Fibroblast of peridontal ligament (primary cell): ENCODE results near the gene ZNF683.

Experiments used
- DNase-seq: peaks from one replicate; pipeline ENCODE4 v3.0.0-alpha.2; 2010; ENCODE audit errors: extremely low read depth

The ZNF683 gene

DNA sequence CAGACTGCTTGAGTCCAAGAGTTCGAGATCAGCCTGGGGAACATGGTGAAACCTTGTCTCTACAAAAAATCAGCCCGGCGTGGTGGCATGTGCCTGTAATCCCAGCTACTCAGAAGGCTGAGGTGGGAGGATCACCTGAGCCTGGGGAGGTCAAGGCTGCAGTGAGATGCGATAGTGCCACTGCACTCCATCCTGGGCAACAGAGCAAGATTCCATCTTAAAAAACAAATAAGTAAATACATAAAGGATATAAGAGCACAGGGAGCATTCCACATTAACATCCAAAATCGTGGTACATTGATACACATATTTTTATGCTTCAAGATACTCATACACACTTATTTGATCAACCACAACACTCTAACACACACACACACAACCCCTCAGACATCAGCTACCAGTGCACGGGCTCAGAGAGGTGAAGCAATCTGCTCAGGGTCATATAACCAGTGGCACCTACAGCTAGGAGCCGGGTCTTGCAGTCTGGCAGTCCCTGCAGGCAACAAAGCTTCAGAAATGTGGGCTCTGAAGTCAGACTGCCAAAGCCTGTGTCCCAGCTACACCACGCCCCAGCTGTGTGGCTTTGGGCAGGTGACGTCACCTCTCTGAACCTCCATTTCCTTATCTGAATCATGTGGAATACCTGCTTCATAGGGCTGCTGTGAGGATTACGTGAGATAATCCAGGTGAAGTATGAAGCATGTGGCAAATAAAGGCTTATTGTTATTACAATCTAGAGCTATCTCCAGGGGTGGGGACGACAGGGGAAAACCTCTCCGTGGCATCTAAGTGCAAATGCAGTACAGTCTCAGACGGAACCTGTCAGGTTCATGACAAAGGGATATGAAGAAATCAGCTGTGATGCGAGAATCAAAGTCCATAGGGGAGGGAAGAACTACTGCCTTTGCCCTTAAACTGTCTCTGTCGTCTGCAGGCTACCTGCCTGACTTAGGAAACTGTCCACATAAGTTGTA, 13.9 kb downstream of the ZNF683 start:
- no peak for DNase-seq

GRCh38 chr1:26357121-26357602, 15.4 kb downstream of the ZNF683 start:
- DNase-seq = no peak

GRCh38 chr1:26356106-26356505, 16.4 kb downstream of the ZNF683 start:
- DNase-seq = no peak

GRCh38 chr1:26354972-26355371, 17.6 kb downstream of the ZNF683 start:
- DNase-seq = no peak

DNA sequence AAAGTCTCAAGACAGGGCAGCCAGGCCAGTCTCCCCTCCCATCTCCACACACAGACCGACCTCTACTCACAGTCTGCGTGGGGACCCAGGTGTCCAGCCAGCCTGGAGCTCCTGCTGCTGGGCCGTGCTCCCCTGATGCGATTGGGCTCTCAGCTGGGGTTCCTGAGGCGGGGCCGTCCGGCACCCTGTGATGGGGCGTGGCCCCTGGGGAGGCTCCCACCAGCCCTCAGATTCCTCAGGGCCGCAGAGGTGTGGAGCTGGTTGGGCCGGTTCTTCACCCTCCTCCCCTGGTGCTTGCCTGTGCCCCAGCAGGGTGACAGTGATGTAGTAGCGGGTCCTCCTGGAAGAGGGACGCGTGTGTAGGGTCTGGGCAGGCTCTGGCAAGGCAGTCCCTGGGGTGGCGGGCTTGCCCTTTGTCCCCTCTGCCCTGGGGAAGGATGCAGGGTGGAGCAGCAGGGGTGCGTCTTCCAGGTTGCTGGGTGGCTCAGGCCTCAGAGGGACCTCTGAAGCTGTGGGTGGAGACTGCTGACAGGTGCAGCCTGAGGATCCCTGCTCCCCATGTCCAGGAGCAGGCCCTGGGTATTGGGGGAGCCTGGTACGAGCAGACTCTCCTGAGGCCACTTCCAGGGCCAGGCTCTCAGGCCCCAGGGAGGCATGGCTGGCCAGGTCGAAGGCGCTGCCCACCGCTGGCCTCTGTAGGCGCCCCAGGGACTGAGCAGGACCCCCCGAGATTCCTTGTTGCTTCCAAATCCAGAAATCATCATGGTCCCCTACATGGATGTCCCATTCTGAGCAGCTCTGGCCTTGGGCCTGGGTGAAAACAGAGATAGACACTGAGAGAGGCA, 18.4 kb downstream of the ZNF683 start, which contains the start of gene CRYBG2:
CRYBG2 (minus strand) TSS at position 155 of the 845 bp plus-strand sequence. CDS start 7,473 bp downstream, outside the sequence.
- no peak for DNase-seq

DNA sequence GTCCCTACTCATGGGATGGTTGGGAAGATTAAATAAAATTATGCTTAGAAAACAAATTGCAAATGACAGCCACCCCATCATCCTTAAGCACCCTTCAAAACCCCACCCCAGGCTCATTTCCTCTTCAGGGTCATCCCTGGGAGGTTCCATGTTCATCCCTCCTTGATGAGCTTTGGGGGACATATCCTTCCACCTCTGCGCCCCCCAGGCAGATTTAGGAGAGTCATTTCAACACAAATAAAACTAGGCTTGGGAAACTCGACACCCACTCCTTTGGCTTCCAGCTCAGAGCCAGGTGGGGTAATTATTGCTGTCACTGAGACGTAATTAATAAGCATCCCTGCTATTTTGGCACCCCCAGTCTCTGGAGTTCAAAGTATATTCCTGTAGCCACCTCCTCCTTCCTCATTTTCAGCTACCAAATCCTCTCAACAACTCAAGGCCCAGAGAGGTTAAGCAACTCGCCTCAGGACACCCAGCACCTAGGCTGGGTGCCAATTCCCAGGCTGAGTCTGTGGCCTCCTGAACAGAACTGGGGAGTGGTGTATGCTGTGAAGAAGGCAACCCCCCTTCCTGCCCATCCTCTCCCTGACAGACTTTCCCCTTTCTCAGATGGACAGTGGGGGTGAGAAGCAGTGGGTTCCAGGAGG, 19.2 kb downstream of the ZNF683 start:
- DNase-seq = no peak

- DNase-seq = no peak
Measured at GRCh38 chr1:26352338-26352679, 20.2 kb downstream of the ZNF683 start.

- DNase-seq = no peak
Measured at GRCh38 chr1:26351590-26352337, 20.8 kb downstream of the ZNF683 start.

DNA sequence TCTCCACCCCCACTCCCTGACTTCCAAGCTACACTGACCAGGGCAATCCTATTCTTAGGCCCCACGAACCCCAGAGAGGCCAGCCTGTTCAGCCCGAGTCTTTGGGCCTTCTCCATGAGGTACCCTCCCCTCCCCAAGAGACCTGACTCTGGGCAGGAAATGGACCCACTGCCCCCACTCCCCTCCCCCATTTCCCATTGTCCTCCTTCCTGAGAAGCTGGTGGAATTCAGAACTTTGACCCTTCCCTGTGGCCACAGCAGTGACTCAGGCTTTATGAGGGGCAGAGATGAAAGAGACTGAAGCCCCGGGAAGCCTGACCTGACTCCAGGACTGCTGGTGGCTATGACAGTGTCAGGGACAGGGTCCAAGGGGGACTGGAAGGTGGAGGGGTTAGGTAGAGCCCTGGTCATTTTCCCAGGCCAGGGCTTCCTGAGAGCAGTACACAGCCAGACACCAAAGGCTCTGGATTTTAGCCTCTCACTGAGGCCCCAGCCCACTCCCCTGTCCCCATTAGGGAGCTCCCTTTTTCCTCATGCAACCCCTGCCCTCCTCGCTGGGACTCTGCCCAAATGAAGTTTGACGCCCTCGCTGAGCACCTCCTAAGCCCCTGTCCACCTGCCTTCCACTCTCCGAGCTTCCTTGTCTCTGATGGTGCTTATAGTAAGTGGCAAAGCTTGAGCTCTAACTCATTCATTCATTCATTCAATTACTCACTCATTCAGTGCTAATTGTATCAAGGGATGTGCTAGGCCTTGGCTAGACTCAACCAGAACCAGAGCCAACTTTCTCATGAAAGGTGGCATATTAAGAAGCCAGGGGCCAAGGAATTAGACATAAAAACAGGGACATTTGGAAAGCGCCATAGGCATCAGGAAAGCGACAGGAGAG, 21.6 kb downstream of the ZNF683 start:
- no peak for DNase-seq

DNA sequence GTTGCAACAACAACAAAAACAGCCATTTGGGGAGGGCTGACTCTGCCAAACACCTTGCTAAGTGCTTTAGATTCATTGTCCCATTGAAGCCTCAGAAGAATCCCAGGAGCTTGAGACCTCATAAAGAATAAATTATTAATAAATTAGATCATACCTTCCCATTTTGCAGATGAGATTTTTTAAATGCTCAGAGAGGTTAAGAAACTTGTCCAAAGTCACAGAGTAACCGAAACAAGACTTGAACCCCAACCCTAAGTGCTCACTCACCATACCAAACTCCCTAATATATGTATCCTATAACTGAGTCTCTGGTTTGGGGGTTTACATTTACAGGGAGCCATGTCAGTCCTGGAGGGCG, 22.2 kb downstream of the ZNF683 start:
- no peak for DNase-seq

DNA sequence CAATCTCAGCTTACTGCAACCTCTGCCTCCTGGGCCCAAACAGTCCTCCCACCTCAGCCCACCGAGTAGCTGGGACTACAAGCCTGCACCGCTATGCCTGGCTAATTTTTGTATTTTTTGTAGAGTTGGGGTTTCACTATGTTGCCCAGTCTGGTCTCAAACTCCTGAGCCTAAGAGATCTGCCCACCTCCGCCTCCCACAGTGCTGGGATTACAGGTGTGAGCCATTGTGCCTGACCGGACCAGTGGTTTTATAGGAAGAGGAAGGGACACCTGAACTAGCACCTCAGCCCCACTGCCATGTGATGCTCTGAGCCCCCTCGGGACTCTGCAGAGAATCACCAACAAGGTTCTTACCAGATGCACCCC, 22.7 kb downstream of the ZNF683 start:
- DNase-seq = no peak

GRCh38 chr1:26349188-26349876, 23.2 kb downstream of the ZNF683 start:
- DNase-seq = peak; percentile 35

DNA sequence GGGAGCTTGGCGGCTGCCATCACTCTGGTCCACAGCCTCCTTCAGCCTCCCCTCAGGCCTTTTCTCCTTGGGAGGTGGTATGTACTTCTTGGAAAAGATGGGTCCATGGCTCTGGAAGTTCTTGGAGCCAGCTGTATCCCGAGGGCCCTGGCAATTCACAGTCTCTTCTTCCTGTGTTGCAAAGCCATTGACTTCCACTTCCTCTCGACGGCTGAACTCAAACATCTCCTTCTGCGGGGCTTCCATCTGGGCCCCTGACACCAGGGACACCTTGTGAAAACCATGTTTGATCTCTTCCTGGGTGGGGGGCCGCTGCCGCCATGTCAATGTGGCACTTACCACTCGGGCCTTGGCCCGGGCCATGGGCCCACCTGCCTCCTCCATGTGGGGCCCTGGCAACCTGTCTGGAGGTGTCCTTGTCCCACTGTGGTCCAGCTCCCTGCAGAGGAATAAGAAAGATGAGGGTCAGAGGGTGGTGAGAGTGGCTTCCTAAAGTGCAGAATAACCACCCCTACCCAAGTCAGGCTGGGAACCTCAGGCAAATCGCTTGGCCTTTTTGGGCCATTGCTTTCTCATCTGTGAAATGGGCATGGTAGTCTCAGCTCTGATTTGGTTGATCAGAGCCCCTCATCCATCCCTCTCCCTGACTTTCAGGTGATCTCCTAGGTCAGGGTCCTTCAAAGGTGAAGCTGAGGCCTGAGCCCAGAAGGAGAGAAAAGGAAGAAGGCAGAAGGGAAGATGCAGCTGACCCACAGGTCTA, 26.1 kb downstream of the ZNF683 start:
- no peak for DNase-seq

- no peak for DNase-seq
Measured at GRCh38 chr1:26345718-26346117, 26.8 kb downstream of the ZNF683 start.

GRCh38 chr1:26344147-26344920, 28.2 kb downstream of the ZNF683 start:
- no peak for DNase-seq

DNA sequence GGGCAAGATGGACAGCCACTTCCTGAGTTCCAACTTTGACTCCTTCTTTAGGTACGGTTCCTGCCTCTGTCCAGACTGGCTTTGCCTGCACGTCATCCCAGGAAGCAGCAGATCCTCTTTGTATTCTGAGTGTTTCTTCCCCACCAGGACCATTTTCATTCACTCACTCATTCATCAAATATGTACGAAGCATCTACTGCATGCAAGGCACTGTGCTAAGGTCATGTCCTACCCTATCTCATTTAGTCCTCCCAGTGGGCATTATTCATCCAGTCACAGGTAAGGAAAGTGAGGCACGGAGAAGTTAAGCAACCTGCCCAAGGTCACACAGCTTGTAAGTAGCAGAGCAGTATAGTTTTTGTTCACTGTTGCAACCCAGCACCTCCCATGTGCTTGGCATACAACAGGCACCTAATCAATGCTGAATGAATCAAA, 32.5 kb downstream of the ZNF683 start:
- no peak for DNase-seq

DNA sequence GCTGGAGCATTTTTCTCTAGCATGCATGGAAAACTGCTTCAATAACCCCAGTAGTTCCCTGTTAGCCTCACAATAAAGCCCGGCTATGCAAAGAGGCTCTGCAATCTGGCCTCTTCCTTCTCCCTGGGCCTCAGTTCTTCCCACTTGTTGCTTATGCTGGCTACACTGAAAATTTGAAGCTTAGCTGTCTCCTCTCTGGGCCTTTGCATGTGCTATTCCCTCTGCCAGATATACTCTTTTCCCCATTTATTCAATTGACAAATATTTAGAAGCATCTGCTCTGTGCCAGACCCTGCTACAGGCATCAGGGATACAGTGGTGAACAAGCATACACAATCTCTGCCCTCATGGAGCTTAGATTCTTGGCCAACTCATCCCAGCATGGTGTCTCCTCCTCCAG, 33.9 kb downstream of the ZNF683 start:
- DNase-seq = no peak

GRCh38 chr1:26337625-26338024, 34.9 kb downstream of the ZNF683 start:
- no peak for DNase-seq
